H9 (cell line): ENCODE data around the gene PIK3C2B. TPM values are rescaled to one million over a fixed set of nuclear protein-coding genes. Genes with fewer than 3 reads are reported as not detected.

ENCODE experiments used
- DNase-seq: peaks from one replicate; pipeline ENCODE4 v3.0.0-alpha.2; 2017
- H2AFZ ChIP-seq: one replicate; pipeline ENCODE4 v1.6.1; 2013; ENCODE audit warnings: mild to moderate bottlenecking, low read length, control low read depth, moderate library complexity
- H2AK5ac ChIP-seq: 2 replicates; pipeline ENCODE4 v1.6.1; 2013; ENCODE audit warnings: low read length, control low read depth, mixed read lengths; ENCODE audit not compliant: insufficient read length
- H2BK120ac ChIP-seq: one replicate; pipeline ENCODE4 v1.6.1; 2013; ENCODE audit warnings: low read depth, mild to moderate bottlenecking, low read length, control low read depth, inconsistent platforms; ENCODE audit not compliant: poor library complexity, severe bottlenecking
- H2BK12ac ChIP-seq: 2 replicates; pipeline ENCODE4 v1.6.1; 2013; ENCODE audit warnings: low read length, control low read depth, mixed read lengths, low read depth; ENCODE audit not compliant: insufficient read length
- H2BK15ac ChIP-seq: 2 replicates; pipeline ENCODE4 v1.6.1; 2013; ENCODE audit warnings: low read depth, low read length, control low read depth
- H2BK20ac ChIP-seq: one replicate; pipeline ENCODE4 v1.6.1; 2013; ENCODE audit warnings: low read depth, mild to moderate bottlenecking, low read length, control low read depth, inconsistent platforms; ENCODE audit not compliant: poor library complexity, severe bottlenecking
- H2BK5ac ChIP-seq: 2 replicates; pipeline ENCODE4 v1.6.1; 2013; ENCODE audit warnings: low read length, control low read depth, mixed read lengths; ENCODE audit not compliant: insufficient read length
- H3K14ac ChIP-seq: 2 replicates; pipeline ENCODE4 v1.6.1; 2013; ENCODE audit warnings: low read length, control low read depth; ENCODE audit not compliant: insufficient read depth
- H3K18ac ChIP-seq: 2 replicates; pipeline ENCODE4 v1.6.1; 2013; ENCODE audit warnings: low read depth, mild to moderate bottlenecking, mixed read lengths, low read length, control low read depth; ENCODE audit not compliant: insufficient read length
- H3K23ac ChIP-seq: 2 replicates; pipeline ENCODE4 v1.6.1; 2013; ENCODE audit warnings: low read length, control low read depth, mixed read lengths, low read depth; ENCODE audit not compliant: insufficient read length
- H3K23me2 ChIP-seq: 2 replicates; pipeline ENCODE4 v1.6.1; 2013; ENCODE audit warnings: low read depth, mild to moderate bottlenecking, mixed read lengths, low read length, control low read depth; ENCODE audit not compliant: insufficient read length, poor library complexity, severe bottlenecking
- H3K27ac ChIP-seq: 2 replicates; pipeline ENCODE4 v1.5.1; 2013; ENCODE audit warnings: low read length, control low read depth, mixed read lengths, low read depth; ENCODE audit not compliant: insufficient read length
- H3K27me3 ChIP-seq: 2 replicates; pipeline ENCODE4 v1.6.1; 2013; ENCODE audit warnings: low read length, control low read depth, inconsistent platforms; ENCODE audit not compliant: insufficient read depth
- H3K4ac ChIP-seq: 2 replicates; pipeline ENCODE4 v1.6.1; 2013; ENCODE audit warnings: low read depth, mild to moderate bottlenecking, control low read depth, inconsistent platforms, low read length, moderate library complexity
- H3K4me1 ChIP-seq: 2 replicates; pipeline ENCODE4 v1.6.1; 2013; ENCODE audit warnings: low read length, control low read depth, inconsistent platforms; ENCODE audit not compliant: insufficient read depth
- H3K4me2 ChIP-seq: 2 replicates; pipeline ENCODE4 v1.6.1; 2013; ENCODE audit warnings: low read length, control low read depth, mixed read lengths; ENCODE audit not compliant: insufficient read length, insufficient read depth
- H3K56ac ChIP-seq: 2 replicates; pipeline ENCODE4 v1.6.1; 2013; ENCODE audit warnings: low read depth, mild to moderate bottlenecking, mixed read lengths, low read length, control low read depth; ENCODE audit not compliant: insufficient read length
- H3K79me1 ChIP-seq: 2 replicates; pipeline ENCODE4 v1.6.1; 2013; ENCODE audit warnings: low read depth, mild to moderate bottlenecking, moderate library complexity, low read length, control low read depth, inconsistent platforms; ENCODE audit not compliant: insufficient read depth, poor library complexity, severe bottlenecking
- H3K79me2 ChIP-seq: 2 replicates; pipeline ENCODE4 v1.6.1; 2013; ENCODE audit warnings: low read length, control low read depth, inconsistent platforms; ENCODE audit not compliant: insufficient read depth
- H3K9ac ChIP-seq: 2 replicates; pipeline ENCODE4 v1.6.1; 2013; ENCODE audit warnings: low read length, control low read depth, mixed read lengths; ENCODE audit not compliant: insufficient read length; ENCODE audit errors: extremely low read depth
- H3K9me3 ChIP-seq: one replicate; pipeline ENCODE4 v1.6.1; 2013; ENCODE audit warnings: low read depth, low read length, inconsistent platforms; ENCODE audit not compliant: control insufficient read depth
- H3T11ph ChIP-seq: one replicate; pipeline ENCODE4 v1.6.1; 2013; ENCODE audit warnings: mild to moderate bottlenecking, low read length, control low read depth, inconsistent platforms
- H4K20me1 ChIP-seq: one replicate; pipeline ENCODE4 v1.6.1; 2013; ENCODE audit not compliant: control insufficient read depth, insufficient read length, insufficient read depth
- H4K5ac ChIP-seq: 2 replicates; pipeline ENCODE4 v1.6.1; 2013; ENCODE audit warnings: low read depth, mild to moderate bottlenecking, mixed read lengths, low read length, control low read depth; ENCODE audit not compliant: insufficient read length
- H4K8ac ChIP-seq: replicated peaks from 2 replicates; pipeline ENCODE4 v1.6.1; 2013; ENCODE audit warnings: low read length, control low read depth, mixed read lengths, low read depth; ENCODE audit not compliant: insufficient read length
- H4K91ac ChIP-seq: 2 replicates; pipeline ENCODE4 v1.6.1; 2013; ENCODE audit warnings: low read depth, mild to moderate bottlenecking, moderate library complexity, mixed read lengths, low read length, control low read depth; ENCODE audit not compliant: insufficient read length
- H3K27ac Mint-ChIP-seq, 3 experiments: 2 replicates in 2 of 3; 3 replicates in 1 of 3; pipeline ENCODE4 v1.8.0; 2020 to 2021; ENCODE audit warnings: mixed read lengths in 3 of 3, mild to moderate bottlenecking in 1 of 3, moderate library complexity in 1 of 3
- H3K27me3 Mint-ChIP-seq: 2 replicates; pipeline ENCODE4 v1.8.0; 2021; ENCODE audit warnings: low read depth, mild to moderate bottlenecking, moderate library complexity, mixed read lengths
- H3K36me3 Mint-ChIP-seq, 3 experiments: 2 replicates in 2 of 3; 3 replicates in 1 of 3; pipeline ENCODE4 v1.8.0; 2020 to 2021; ENCODE audit warnings: low read depth in 3 of 3, mixed read lengths in 3 of 3; ENCODE audit not compliant: insufficient read depth in 1 of 3
- H3K4me1 Mint-ChIP-seq, 2 experiments: 2 replicates each; pipeline ENCODE4 v1.8.0; 2020; ENCODE audit warnings: mixed read lengths in 2 of 2
- H3K4me3 Mint-ChIP-seq, 2 experiments: 2 replicates in 1 of 2; 3 replicates in 1 of 2; pipeline ENCODE4 v1.8.0; 2020 to 2021; ENCODE audit warnings: mild to moderate bottlenecking in 2 of 2, mixed read lengths in 2 of 2, moderate library complexity in 1 of 2
- H3K9me3 Mint-ChIP-seq, 2 experiments: 2 replicates in 1 of 2; 3 replicates in 1 of 2; pipeline ENCODE4 v1.8.0; 2020; ENCODE audit warnings: mild to moderate bottlenecking in 2 of 2, mixed read lengths in 2 of 2, moderate library complexity in 1 of 2
- CTCF ChIP-seq: fragments of 200-600 bp; sonication (generic); conservative IDR thresholded peaks from 3 replicates; pipeline ENCODE4 v1.8.0; 2021; ENCODE audit warnings: antibody characterized with exemption, mild to moderate bottlenecking
- WGBS: extraction: QIAGEN DNeasy Blood & Tissue Kit; methylation state at CpG from one replicate; pipeline ENCODE4 v1.1.7; 2013; ENCODE audit warnings: missing lambda C conversion rate, low lambda C conversion rate, mixed read lengths; ENCODE audit not compliant: insufficient read length; ENCODE audit errors: extremely low coverage; 5-methylcytosine and 5-hydroxymethylcytosine counted together
- total RNA-seq: library from RNA; stranded (reverse); gene quantifications from 2 replicates; pipeline ENCODE4 v1.2.1, GENCODE V29; 2021

Gene PIK3C2B
- total RNA-seq, 1 experiment from 2014 or later: 13.1 TPM

- no peak overlapping the region for H3K4me2 ChIP-seq
- H3K9me3 ChIP-seq: no peaks in the 10 kb centered on the region
- no peak overlapping the region for H4K91ac ChIP-seq
- no peaks in the 10 kb centered on the region for H3K23me2 ChIP-seq
- no peak overlapping the region for H3K18ac ChIP-seq
- H3K79me2 ChIP-seq: peaks cover 2% of the 10 kb centered on the region; the same call in 1 of the 2 replicates
- H3K4me1 Mint-ChIP-seq: peaks cover 9% of the 10 kb centered on the region in 2 experiments
- no peak overlapping the region for H3K23ac ChIP-seq
- H4K8ac ChIP-seq: no peak overlapping the region
- no peaks in the 10 kb centered on the region for H3K4me1 ChIP-seq
- H3K14ac ChIP-seq: no peak overlapping the region
- H3K27me3 ChIP-seq: no peaks in the 10 kb centered on the region
- H3K4me3 Mint-ChIP-seq: no peak overlapping the region
- H2BK12ac ChIP-seq: no peak overlapping the region
- H4K20me1 ChIP-seq: no peaks in the 10 kb centered on the region
- no peak overlapping the region for H2BK15ac ChIP-seq
- no peak overlapping the region for H4K5ac ChIP-seq
- H3K4ac ChIP-seq: no peak overlapping the region
- no peak overlapping the region for H3K56ac ChIP-seq
- DNase-seq: no peak
- no peak overlapping the region for H2BK5ac ChIP-seq
- WGBS: no CpG with 5 or more reads among the region's 8 CpGs
- no peak overlapping the region for H2BK20ac ChIP-seq
- peaks cover 41 to 73% (median 72%) of the 10 kb centered on the region in 3 experiments; a peak in 6 of 7 replicates for H3K36me3 Mint-ChIP-seq
- H3K9me3 Mint-ChIP-seq: peaks cover under 1 to 3% of the 10 kb centered on the region in 2 experiments; a peak in 3 of 5 replicates
- H3T11ph ChIP-seq: no peak overlapping the region
- no peak overlapping the region for H2BK120ac ChIP-seq
- no peak for TF ChIP-seq CTCF
- H3K27me3 Mint-ChIP-seq: no peaks in the 10 kb centered on the region
- no peak overlapping the region for H3K27ac ChIP-seq
- H3K9ac ChIP-seq: no peak overlapping the region
- H2AFZ ChIP-seq: no peak overlapping the region
- peaks cover 4% of the 10 kb centered on the region for H3K79me1 ChIP-seq
- no peak overlapping the region for H3K27ac Mint-ChIP-seq
- no peak overlapping the region for H2AK5ac ChIP-seq
Observed at GRCh38 chr1:204528677-204529076, 34.1 kb upstream of the PIK3C2B start.
